GM12878 (cell line): ENCODE results near the gene KLHL3. TPM values are rescaled to one million over a fixed set of nuclear protein-coding genes. Genes with fewer than 3 reads are reported as not detected.

Experiments used
- ATAC-seq: fragments of 200-7000 bp; cut with Tn5 transposase; 3 replicates; pipeline ENCODE4 v1.9.1; 2020; ENCODE audit warnings: mild to moderate bottlenecking, moderate library complexity
- BruUV-seq: library from RNA; stranded (reverse); fragments of 400-500 nt; replicated peaks from 2 replicates; lab custom pipeline; 2021; lab: Mats Ljungman, UMichigan
- CTCF ChIA-PET: fragments of 300-600 bp; sonication (Branson Sonifier 250); formaldehyde crosslinking; extraction: SDS; loops from one replicate; lab custom pipeline; 2021; ENCODE audit warnings: inconsistent platforms; lab: Yijun Ruan, JAX
- POLR2A ChIA-PET: fragments of 350-600 bp; formaldehyde crosslinking; extraction: SDS; loops from one replicate; lab custom pipeline; 2021; ENCODE audit warnings: inconsistent platforms; lab: Charles Lee
- RAD21 ChIA-PET: fragments of 300-600 bp; sonication (Branson Sonifier 250); formaldehyde crosslinking; loops from one replicate; lab custom pipeline; 2023; ENCODE audit warnings: antibody characterized with exemption; ENCODE audit not compliant: unreplicated experiment; lab: Charles Lee
- SMC1A ChIA-PET: fragments of 300-600 bp; sonication (Branson Sonifier 250); formaldehyde crosslinking; loops from one replicate; lab custom pipeline; 2023; ENCODE audit not compliant: unreplicated experiment, uncharacterized antibody; lab: Charles Lee
- DNase-seq: peaks from one replicate; pipeline ENCODE4 v3.0.0-alpha.2; 2011; ENCODE audit warnings: low read depth, low spot score
- FAIRE-seq: peaks from 3 replicates; lab custom pipeline; 2011; peaks lifted over from hg19 to GRCh38; lab: Jason Lieb, UNC
- H2AFZ ChIP-seq: 2 replicates; pipeline ENCODE4 v1.6.0; 2011; ENCODE audit warnings: low read depth, low read length, control low read depth; ENCODE audit not compliant: control insufficient read depth
- H3K27ac ChIP-seq: 2 replicates; pipeline ENCODE4 v1.5.1; 2011; ENCODE audit warnings: control low read depth; ENCODE audit not compliant: control insufficient read depth, insufficient read depth
- H3K27me3 ChIP-seq, 2 experiments: replicated peaks in 1 of 2; 2 replicates each; pipeline versions ENCODE4 v1.6.0 to v1.6.1; 2011; ENCODE audit warnings: low read length in 1 of 2; ENCODE audit not compliant: control insufficient read depth in 2 of 2, insufficient read depth in 2 of 2
- H3K36me3 ChIP-seq, 2 experiments: 2 replicates each; pipeline ENCODE4 v1.5.1; 2011; ENCODE audit warnings: low read length in 1 of 2; ENCODE audit not compliant: control insufficient read depth in 2 of 2, insufficient read depth in 2 of 2
- H3K4me1 ChIP-seq: 2 replicates; pipeline ENCODE4 v1.6.1; 2011; ENCODE audit warnings: mild to moderate bottlenecking, low read length, moderate library complexity, mixed read lengths; ENCODE audit not compliant: control insufficient read depth, insufficient read depth
- H3K4me2 ChIP-seq: 2 replicates; pipeline ENCODE4 v1.6.0; 2011; ENCODE audit warnings: control low read depth; ENCODE audit not compliant: control insufficient read depth, insufficient read depth
- H3K4me3 ChIP-seq: fragments of 200-600 bp; sonication (generic); 2 replicates; pipeline ENCODE4 v1.5.1; 2016
- H3K79me2 ChIP-seq: 2 replicates; pipeline ENCODE4 v1.6.0; 2011; ENCODE audit warnings: low read length; ENCODE audit not compliant: control insufficient read depth, insufficient read depth
- H3K9ac ChIP-seq: 2 replicates; pipeline ENCODE4 v1.8.0; 2011; ENCODE audit warnings: low read length, control low read depth, mixed read lengths; ENCODE audit not compliant: control insufficient read depth, insufficient read depth
- H3K9me3 ChIP-seq: replicated peaks from 3 replicates; pipeline ENCODE4 v1.5.1; 2011; ENCODE audit warnings: mild to moderate bottlenecking, low read length; ENCODE audit not compliant: control insufficient read depth, insufficient read depth
- H4K20me1 ChIP-seq: 2 replicates; pipeline ENCODE4 v1.6.0; 2011; ENCODE audit not compliant: control insufficient read depth, insufficient read depth
- BRCA1 ChIP-seq: IDR thresholded peaks from 2 replicates; pipeline ENCODE4 v1.6.1; 2011; ENCODE audit warnings: low read depth, low read length, improper control_type of control experiment
- EP300 ChIP-seq, 2 experiments: fragments of 150-350 bp in 1 of 2; IDR thresholded peaks; 2 replicates each; pipeline ENCODE4 v1.6.1; 2011 to 2012; ENCODE audit warnings: low read depth in 2 of 2, low read length in 2 of 2, borderline replicate concordance in 1 of 2, improper control_type of control experiment in 1 of 2, inconsistent platforms in 1 of 2; ENCODE audit not compliant: control insufficient read depth in 1 of 2
- ESRRA ChIP-seq: IDR thresholded peaks from 2 replicates; pipeline ENCODE4 v1.6.1; 2012; ENCODE audit warnings: mild to moderate bottlenecking, low read length, improper control_type of control experiment
- FOS ChIP-seq: IDR thresholded peaks from 3 replicates; pipeline ENCODE4 v1.6.1; 2011; ENCODE audit warnings: borderline replicate concordance; ENCODE audit not compliant: insufficient read length; ENCODE audit errors: extremely low read depth
- LARP7 ChIP-seq: fragments of 450-650 bp; IDR thresholded peaks from 2 replicates; pipeline ENCODE4 v1.6.1; 2017; ENCODE audit warnings: mild to moderate bottlenecking
- MYB ChIP-seq: fragments of 150-350 bp; IDR thresholded peaks from 2 replicates; pipeline ENCODE4 v1.6.1; 2014; ENCODE audit warnings: mild to moderate bottlenecking, low read depth, low read length, borderline replicate concordance
- RCOR1 ChIP-seq: conservative IDR thresholded peaks from 2 replicates; pipeline ENCODE4 v1.6.1; 2012; ENCODE audit warnings: low read depth, low read length, improper control_type of control experiment
- SMAD1 ChIP-seq: fragments of 450-650 bp; IDR thresholded peaks from 2 replicates; pipeline ENCODE4 v1.6.1; 2018; ENCODE audit warnings: mild to moderate bottlenecking, low read depth; ENCODE audit not compliant: partially characterized antibody
- STAT1 ChIP-seq: fragments of 450-650 bp; conservative IDR thresholded peaks from 2 replicates; pipeline ENCODE4 v1.6.1; 2014; ENCODE audit warnings: antibody characterized with exemption, mild to moderate bottlenecking
- TAF1 ChIP-seq: IDR thresholded peaks from 2 replicates; pipeline ENCODE4 v1.6.1; 2011; ENCODE audit warnings: mild to moderate bottlenecking, low read depth, low read length, borderline replicate concordance
- WRNIP1 ChIP-seq: IDR thresholded peaks from 2 replicates; pipeline ENCODE4 v1.6.1; 2011; ENCODE audit warnings: low read depth, low read length, improper control_type of control experiment, borderline replicate concordance
- ZSCAN29 ChIP-seq: fragments of 450-650 bp; IDR thresholded peaks from 2 replicates; pipeline ENCODE4 v1.6.1; 2017; ENCODE audit warnings: mild to moderate bottlenecking, moderate library complexity
- ZZZ3 ChIP-seq: IDR thresholded peaks from 2 replicates; pipeline ENCODE4 v1.6.1; 2011; ENCODE audit warnings: low read depth; ENCODE audit not compliant: control insufficient read depth, insufficient read length
- WGBS: methylation state at CpG from one replicate; pipeline ENCODE4 v1.1.6; 2016; ENCODE audit warnings: low lambda C conversion rate; ENCODE audit not compliant: insufficient replicate concordance, insufficient coverage; ENCODE audit errors: missing lambda C conversion rate; 5-methylcytosine and 5-hydroxymethylcytosine counted together
- in situ Hi-C: fragments of 300-500 bp; cut with MboI; formaldehyde crosslinking; loops from 9 replicates; pipeline ENCODE4 v1.14.3; 2018; ENCODE audit warnings: mixed read lengths
- intact Hi-C: fragments of 100-400 bp; cut with micrococcal nuclease; formaldehyde crosslinking; loops from one replicate; pipeline ENCODE4 v1.14.2; 2022; ENCODE audit not compliant: unreplicated experiment
- polyA plus RNA-seq, 11 experiments: library from polyadenylated mRNA; depleted of rRNA in 4 of 11; unstranded in 6 of 11; stranded (reverse) in 5 of 11; fragments of >200 nt; fragmentation: Nextera tagmentation in 4 of 11; fragmentation: Illumina TruSeq in 1 of 11; extraction: Ambion mirVana in 4 of 11; extraction: Trizol in 1 of 11; gene quantifications; 1 replicate in 1 of 11; 2 replicates in 10 of 11; pipeline versions ENCODE4 v1.2.1 to v1.2.3, GENCODE V29; 2011 to 2016; ENCODE audit warnings: inconsistent platforms in 2 of 11, missing spikeins in 2 of 11, low read depth in 1 of 11
- total RNA-seq, 4 experiments: library from RNA; depleted of rRNA in 3 of 4; stranded (reverse); fragments of >200 nt in 3 of 4; fragmentation: Illumina TruSeq in 1 of 4; extraction: Trizol in 1 of 4; gene quantifications; 2 replicates each; pipeline versions ENCODE4 v1.2.1 to v1.2.3, GENCODE V29; 2013 to 2021
- TF ChIP-seq, protein P1 (sequence below): fragments of 450-650 bp; IDR thresholded peaks from 2 replicates; pipeline ENCODE4 v1.6.1; 2017; ENCODE audit warnings: mild to moderate bottlenecking, low read depth, inconsistent platforms; ENCODE audit not compliant: poor library complexity, severe bottlenecking

KLHL3 gene
- total and polyA plus RNA-seq, 10 of the 15 experiments (the other 5 are each of a cell fraction or from before 2014, with no cell fraction given) = 1.7 to 11.7 (median 5.6) TPM

DNA sequence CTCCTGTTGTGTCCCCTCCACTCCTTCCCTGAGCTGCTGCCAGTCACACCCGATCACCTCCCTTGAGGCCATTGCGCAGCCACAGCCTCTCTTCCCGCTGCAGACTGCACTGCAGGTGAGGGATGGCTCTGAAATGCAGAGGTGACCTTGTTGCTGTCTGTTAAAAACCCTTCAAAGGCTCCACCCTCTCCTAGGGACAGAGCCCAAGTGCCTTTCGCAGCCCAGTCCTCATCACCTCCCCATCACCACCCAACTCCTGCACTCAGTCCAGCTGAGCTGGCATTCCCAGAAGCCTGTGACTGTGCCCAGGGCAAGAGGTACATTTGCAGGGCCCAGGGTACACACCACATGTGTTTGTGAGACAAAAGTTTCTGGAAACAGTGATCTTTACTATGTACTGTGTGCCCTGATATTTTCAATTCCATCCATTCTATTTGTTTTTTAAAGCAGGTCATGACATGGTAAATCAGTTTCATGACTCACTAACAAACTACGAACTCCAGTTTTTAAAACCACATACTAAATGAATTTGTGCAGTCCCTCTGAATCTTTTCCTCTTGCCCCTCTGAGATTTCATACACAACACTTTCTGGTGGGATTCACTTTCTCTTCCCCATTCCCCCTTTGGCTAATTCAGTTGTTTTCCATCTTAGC is 163.7 kb downstream of the KLHL3 start:
- no TSS peak for BruUV-seq
- DNase-seq = no peak
- 42% methylated on average over 5 of the region's 5 CpGs for WGBS
- Histone ChIP-seq H3K4me3 (no peak overlapping the region), H3K4me1 (no peaks in the 10 kb centered on the region), H3K27me3 (no peaks in the 10 kb centered on the region; a peak in 1 of 4 replicates), H3K27ac (no peak overlapping the region), H3K4me2 (no peak overlapping the region), H3K9me3 (no peaks in the 10 kb centered on the region; the same call in 2 of the 3 replicates), H3K36me3 (no peaks in the 10 kb centered on the region), H3K79me2 (no peaks in the 10 kb centered on the region), H2AFZ (no peak overlapping the region), H3K9ac (no peak overlapping the region), H4K20me1 (no peaks in the 10 kb centered on the region)
- intact Hi-C loops = no loop called here
- SMC1A ChIA-PET = no interaction called here
- FAIRE-seq = no peak
- POLR2A ChIA-PET = no interaction called here
- TF ChIP-seq, protein P1, sequence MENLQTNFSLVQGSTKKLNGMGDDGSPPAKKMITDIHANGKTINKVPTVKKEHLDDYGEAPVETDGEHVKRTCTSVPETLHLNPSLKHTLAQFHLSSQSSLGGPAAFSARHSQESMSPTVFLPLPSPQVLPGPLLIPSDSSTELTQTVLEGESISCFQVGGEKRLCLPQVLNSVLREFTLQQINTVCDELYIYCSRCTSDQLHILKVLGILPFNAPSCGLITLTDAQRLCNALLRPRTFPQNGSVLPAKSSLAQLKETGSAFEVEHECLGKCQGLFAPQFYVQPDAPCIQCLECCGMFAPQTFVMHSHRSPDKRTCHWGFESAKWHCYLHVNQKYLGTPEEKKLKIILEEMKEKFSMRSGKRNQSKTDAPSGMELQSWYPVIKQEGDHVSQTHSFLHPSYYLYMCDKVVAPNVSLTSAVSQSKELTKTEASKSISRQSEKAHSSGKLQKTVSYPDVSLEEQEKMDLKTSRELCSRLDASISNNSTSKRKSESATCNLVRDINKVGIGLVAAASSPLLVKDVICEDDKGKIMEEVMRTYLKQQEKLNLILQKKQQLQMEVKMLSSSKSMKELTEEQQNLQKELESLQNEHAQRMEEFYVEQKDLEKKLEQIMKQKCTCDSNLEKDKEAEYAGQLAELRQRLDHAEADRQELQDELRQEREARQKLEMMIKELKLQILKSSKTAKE = no peak
- TF ChIP-seq WRNIP1 (no peak), LARP7 (no peak), ZZZ3 (no peak), SMAD1 (no peak), ESRRA (no peak), BRCA1 (no peak), STAT1 (no peak), RCOR1 (no peak), EP300 (IDR thresholded peaks at IDR 0.05; ENCODE audit: borderline replicate concordance in 1 of 2, control insufficient read depth in 1 of 2, low read depth in 2 of 2, low read length in 2 of 2) (no peak), FOS (no peak), TAF1 (no peak), MYB (no peak), ZSCAN29 (no peak)
- ATAC-seq = no peak
- in situ Hi-C loops = no loop called here
- CTCF ChIA-PET = no interaction called here
- RAD21 ChIA-PET = no interaction called here
